Activated B cell treated with CpG ODN at 0.5 μM for 24 hours (primary cell): ENCODE measurements around the gene TUBA4A. TPM values are rescaled to one million over a fixed set of nuclear protein-coding genes. Genes with fewer than 3 reads are reported as not detected.

Experiments used
- ATAC-seq: fragments of 200-7000 bp; cut with Tn5 transposase; one replicate; pipeline ENCODE4 v1.10.0; 2021; ENCODE audit warnings: low read depth, mild to moderate bottlenecking, moderate library complexity
- CTCF ChIA-PET: fragments of 350-600 bp; sonication (Branson Sonifier 250); formaldehyde crosslinking; loops from one replicate; lab custom pipeline; 2021; ENCODE audit warnings: antibody characterized with exemption; lab: Charles Lee
- POLR2A ChIA-PET: fragments of 350-600 bp; sonication (Branson Sonifier 250); formaldehyde crosslinking; loops from one replicate; lab custom pipeline; 2021; ENCODE audit warnings: antibody characterized with exemption; lab: Charles Lee
- DNase-seq: peaks from one replicate; pipeline ENCODE4 v3.0.0; 2022
- H3K27ac Mint-ChIP-seq: one replicate; pipeline ENCODE4 v1.8.0; 2020; ENCODE audit warnings: mixed read lengths
- H3K27me3 Mint-ChIP-seq: one replicate; pipeline ENCODE4 v1.8.0; 2021; ENCODE audit warnings: mixed read lengths
- H3K36me3 Mint-ChIP-seq: one replicate; pipeline ENCODE4 v1.8.0; 2021; ENCODE audit warnings: low read depth, mixed read lengths
- H3K4me1 Mint-ChIP-seq: one replicate; pipeline ENCODE4 v1.8.0; 2021; ENCODE audit warnings: mixed read lengths
- H3K4me3 Mint-ChIP-seq: one replicate; pipeline ENCODE4 v1.8.0; 2020; ENCODE audit warnings: mild to moderate bottlenecking, mixed read lengths
- H3K9me3 Mint-ChIP-seq: one replicate; pipeline ENCODE4 v1.8.0; 2020; ENCODE audit warnings: mixed read lengths
- CTCF ChIP-seq: fragments of 200-600 bp; IDR thresholded peaks from one replicate; pipeline ENCODE4 v1.8.0; 2022; ENCODE audit warnings: antibody characterized with exemption, mild to moderate bottlenecking
- intact Hi-C: fragments of 100-400 bp; cut with micrococcal nuclease; formaldehyde crosslinking; loops from one replicate; pipeline ENCODE4 v1.15.1; 2024
- total RNA-seq: library from RNA; stranded (reverse); gene quantifications from 2 replicates; pipeline ENCODE4 v1.2.3, GENCODE V29; 2022

The TUBA4A gene
- total RNA-seq, 1 donor from 2014 or later, result 184 TPM

GRCh38 chr2:219272356-219272755, 18.6 kb upstream of the TUBA4A start:
- no peak for TF ChIP-seq CTCF
- ATAC-seq (no peak), DNase-seq (no peak)
- Mint-ChIP-seq H3K4me3 (no peak overlapping the region), H3K36me3 (no peaks in the 10 kb centered on the region), H3K9me3 (no peaks in the 10 kb centered on the region), H3K27ac (no peak overlapping the region), H3K4me1 (peaks cover 13% of the 10 kb centered on the region), H3K27me3 (no peaks in the 10 kb centered on the region)
- CTCF ChIA-PET, result interaction anchor here (2.6 kb wide), 1 partner anchor 22 kb away, joined by 13 read pairs; no protein-coding TSS in a partner anchor
- POLR2A ChIA-PET, result no interaction called here
- intact Hi-C loops, result no loop called here

DNA sequence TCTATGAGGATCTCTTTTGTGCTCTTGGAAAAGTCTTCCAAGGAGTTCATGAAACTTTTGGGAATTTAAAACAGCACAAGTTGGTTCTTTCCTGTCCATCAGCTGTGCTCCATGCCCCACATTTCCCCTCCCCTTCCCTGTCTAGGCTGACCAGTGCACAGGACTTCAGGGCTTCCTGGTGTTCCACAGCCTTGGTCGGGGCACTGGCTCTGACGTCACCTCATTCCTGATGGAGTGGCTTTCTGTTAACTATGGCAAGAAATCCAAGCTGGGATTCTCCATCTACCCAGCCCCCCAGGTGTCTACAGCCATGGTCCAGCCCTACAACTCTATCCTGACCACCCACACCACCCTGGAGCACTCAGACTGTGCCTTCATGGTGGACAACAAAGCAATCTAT, 17.3 kb upstream of the TUBA4A start:
- ChIA-PET CTCF (interaction anchor here (2.3 kb wide), 1 partner anchor 23 kb away, joined by 10 read pairs; no protein-coding TSS in a partner anchor), POLR2A (no interaction called here)
- peaks cover 3% of the 10 kb centered on the region for H3K4me1 Mint-ChIP-seq
- intact Hi-C loops, result no loop called here
- no peaks in the 10 kb centered on the region for H3K36me3 Mint-ChIP-seq
- H3K27me3 Mint-ChIP-seq, result no peaks in the 10 kb centered on the region
- TF ChIP-seq CTCF, result no peak
- H3K27ac Mint-ChIP-seq, result no peak overlapping the region
- no peaks in the 10 kb centered on the region for H3K9me3 Mint-ChIP-seq
- no peak for ATAC-seq
- no peak for DNase-seq
- no peak overlapping the region for H3K4me3 Mint-ChIP-seq

DNA sequence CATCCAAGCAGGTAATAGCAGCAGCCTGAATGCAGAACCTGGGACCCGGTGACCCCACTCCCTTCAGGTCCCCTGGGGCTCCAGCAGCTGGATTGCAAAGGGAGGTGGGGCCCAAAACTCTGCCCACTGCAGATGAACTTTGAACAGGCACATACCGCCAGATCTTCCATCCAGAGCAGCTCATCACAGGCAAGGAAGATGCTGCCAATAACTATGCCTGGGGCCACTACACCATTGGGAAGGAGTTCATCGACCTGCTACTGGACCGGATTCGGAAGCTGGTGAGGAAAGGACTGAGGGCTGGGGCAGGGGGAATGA, 16.3 kb upstream of the TUBA4A start:
- ChIA-PET POLR2A (interaction anchor here (1.8 kb wide), 1 partner anchor 16 kb away, joined by 7 read pairs; the partner anchor contains the start of gene TUBA4A), CTCF (interaction anchor here (2.3 kb wide), 1 partner anchor 24 kb away, joined by 10 read pairs; no protein-coding TSS in a partner anchor)
- H3K36me3 Mint-ChIP-seq, result no peaks in the 10 kb centered on the region
- H3K4me3 Mint-ChIP-seq, result no peak overlapping the region
- H3K27me3 Mint-ChIP-seq, result no peaks in the 10 kb centered on the region
- no peaks in the 10 kb centered on the region for H3K9me3 Mint-ChIP-seq
- H3K27ac Mint-ChIP-seq, result no peak overlapping the region
- intact Hi-C loops, result no loop called here
- DNase-seq (no peak), ATAC-seq (no peak)
- H3K4me1 Mint-ChIP-seq, result peaks cover 3% of the 10 kb centered on the region
- no peak for TF ChIP-seq CTCF

DNA sequence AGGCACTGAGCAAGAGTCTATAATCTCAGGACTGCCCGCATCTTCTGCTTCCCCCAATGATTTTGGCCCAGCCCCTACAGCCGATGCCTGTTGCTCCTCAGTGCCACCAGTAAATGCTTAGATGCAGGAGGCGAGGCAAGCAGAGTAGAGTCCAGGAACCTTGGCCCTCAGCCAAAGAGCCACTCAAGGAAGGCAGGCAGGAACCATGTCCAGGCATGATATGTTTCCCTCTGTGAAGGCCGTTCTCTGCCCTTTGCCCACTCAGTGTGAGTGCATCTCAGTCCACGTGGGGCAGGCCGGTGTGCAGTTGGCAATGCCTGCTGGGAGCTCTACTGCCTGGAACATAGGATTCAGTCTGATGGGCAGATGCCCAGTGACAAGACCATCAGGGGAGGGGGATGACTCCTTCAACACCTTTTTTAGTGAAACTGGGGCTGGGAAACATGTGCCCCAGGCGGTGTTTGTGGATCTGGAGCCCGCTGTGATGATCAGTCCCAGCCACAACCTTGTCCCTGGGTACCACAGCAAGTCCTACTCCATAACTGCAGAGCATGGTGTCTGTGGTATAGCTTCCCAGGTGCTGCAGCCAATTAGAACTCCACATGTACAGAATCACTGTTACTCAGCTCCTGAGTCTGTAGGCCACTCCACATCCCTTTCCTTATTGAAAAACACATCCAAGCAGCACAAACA, 15.8 kb upstream of the TUBA4A start:
- H3K27ac Mint-ChIP-seq, result no peak overlapping the region
- DNase-seq, result no peak
- H3K27me3 Mint-ChIP-seq, result no peaks in the 10 kb centered on the region
- no peak for TF ChIP-seq CTCF
- H3K4me3 Mint-ChIP-seq, result no peak overlapping the region
- ChIA-PET POLR2A (interaction anchor here (1.8 kb wide), 1 partner anchor 15 kb away, joined by 7 read pairs; the partner anchor contains the start of gene TUBA4A), CTCF (interaction anchor here (2.3 kb wide), 1 partner anchor 25 kb away, joined by 10 read pairs; no protein-coding TSS in a partner anchor)
- intact Hi-C loops, result no loop called here
- no peaks in the 10 kb centered on the region for H3K9me3 Mint-ChIP-seq
- ATAC-seq, result no peak
- H3K36me3 Mint-ChIP-seq, result no peaks in the 10 kb centered on the region
- peaks cover 3% of the 10 kb centered on the region for H3K4me1 Mint-ChIP-seq

DNA sequence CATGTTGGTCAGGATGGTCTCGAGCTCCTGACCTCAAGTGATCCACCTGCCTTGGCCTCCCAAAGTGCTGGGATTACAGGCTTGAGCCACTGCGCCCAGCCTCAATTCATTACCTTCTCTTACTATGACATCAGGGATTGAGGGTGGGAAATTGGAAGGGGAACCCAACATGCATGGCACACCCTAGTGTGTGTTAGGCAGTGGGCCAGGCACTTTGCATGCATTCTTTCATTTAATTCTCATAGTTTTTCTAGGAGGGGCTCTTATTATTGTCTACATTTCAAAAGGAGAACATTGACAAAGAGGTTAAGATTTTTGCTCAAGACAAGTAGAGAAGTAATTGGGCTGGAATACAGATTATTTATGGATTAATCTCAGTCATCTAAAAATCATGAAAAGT, 14.6 kb upstream of the TUBA4A start:
- H3K36me3 Mint-ChIP-seq, result no peaks in the 10 kb centered on the region
- DNase-seq, result no peak
- no peaks in the 10 kb centered on the region for H3K4me1 Mint-ChIP-seq
- intact Hi-C loops, result no loop called here
- no peak overlapping the region for H3K4me3 Mint-ChIP-seq
- ChIA-PET POLR2A (no interaction called here), CTCF (no interaction called here)
- H3K9me3 Mint-ChIP-seq, result no peaks in the 10 kb centered on the region
- TF ChIP-seq CTCF, result no peak
- H3K27ac Mint-ChIP-seq, result no peak overlapping the region
- H3K27me3 Mint-ChIP-seq, result no peaks in the 10 kb centered on the region
- ATAC-seq, result no peak
